Ureter (tissue), 1 donor: ENCODE measurements around the gene AMN1. TPM values are rescaled to one million over a fixed set of nuclear protein-coding genes. Genes with fewer than 3 reads are reported as not detected.
"Not testable (repeated sequence)": the region's sequence is repeated elsewhere in the genome, so short reads cannot be mapped to it uniquely, and the experiment has no call there.

Source experiments
- DNase-seq: peaks from one replicate; pipeline ENCODE4 v3.0.0-alpha.2; 2020; ENCODE audit warnings: low spot score
- total RNA-seq: library from RNA; stranded (reverse); gene quantifications from one replicate; pipeline ENCODE4 v1.2.4, GENCODE V29; 2023
- donor health status: DM: yes; HTN: yes; CAD: no.

Gene AMN1
- total RNA-seq, 1 donor from 2014 or later: 16.6 TPM

DNA sequence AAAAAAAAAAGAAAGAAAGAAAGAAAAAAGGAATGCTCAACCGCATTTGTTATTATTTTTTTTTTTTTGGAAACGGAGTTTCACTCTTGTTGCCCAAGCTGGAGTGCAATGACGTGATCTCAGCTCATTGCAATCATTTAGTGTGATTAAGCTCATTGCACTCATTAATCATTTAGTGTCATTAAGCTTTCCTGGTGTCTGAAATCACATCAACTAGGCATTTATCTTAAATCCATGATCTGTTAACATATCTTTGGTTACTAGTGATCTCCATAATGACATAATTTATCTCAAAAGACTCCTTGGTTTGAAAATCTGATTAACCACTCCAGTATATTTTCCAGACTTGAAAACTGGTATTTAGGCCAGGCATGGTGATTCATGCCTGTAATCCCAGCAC is 43.0 kb downstream of the AMN1 start:
- no peak for DNase-seq

DNA sequence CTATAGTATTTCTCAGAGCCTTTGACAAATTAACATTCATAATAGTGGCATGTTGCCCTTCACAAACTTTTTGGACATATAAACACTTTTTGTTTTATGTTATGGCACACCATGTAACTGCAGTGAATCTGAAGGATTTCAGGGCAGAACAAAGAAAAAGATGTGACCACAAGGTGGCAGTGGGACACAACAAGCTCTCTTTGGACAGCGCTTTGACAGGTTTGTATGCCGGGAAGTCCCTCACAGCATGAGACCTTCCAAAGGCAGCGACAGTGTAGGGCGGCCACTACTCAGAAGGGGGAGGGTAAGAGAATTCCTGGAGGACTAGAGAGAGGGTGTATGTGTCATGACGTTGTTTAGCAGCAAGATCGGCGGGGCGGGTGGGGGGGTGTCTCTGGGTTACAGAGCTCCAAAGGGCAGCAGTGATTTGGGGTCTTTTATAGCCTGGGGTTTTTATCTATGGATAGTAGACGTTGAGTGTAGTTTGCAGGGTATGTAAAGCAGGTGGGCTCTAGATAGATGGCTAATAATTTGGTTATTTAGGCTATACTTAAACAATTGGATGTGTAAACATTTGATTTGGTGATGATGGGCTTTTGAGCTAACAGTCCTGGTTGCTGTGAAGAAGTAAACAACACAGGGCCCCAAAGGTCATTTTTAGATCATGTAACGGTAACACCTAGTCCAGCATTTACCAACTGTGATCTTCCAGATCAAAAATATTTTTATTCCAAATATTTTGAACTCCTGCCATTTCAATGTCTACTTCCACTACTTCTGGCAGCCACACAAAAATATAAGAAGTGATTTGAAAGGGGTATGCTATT is 46.5 kb downstream of the AMN1 start:
- DNase-seq: peak; percentile 54

DNA sequence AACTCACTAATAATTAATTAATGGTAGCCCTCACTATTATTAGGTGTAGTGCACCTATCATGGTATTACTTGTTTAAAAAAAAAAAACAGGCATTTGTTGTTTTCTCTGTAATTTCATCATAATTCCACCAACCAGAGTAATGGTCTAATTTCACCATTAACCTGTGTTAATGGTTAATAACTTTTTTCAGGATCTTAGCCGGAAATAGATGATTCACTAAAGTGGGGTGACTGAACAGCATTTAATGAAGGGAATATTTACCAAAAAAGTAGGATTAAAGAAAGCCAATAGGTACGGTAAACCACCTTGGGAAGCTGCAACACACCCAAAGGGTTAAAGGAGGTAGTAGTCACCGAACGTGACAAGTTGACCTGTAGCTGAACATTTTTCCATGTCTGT is 56.3 kb downstream of the AMN1 start:
- no peak for DNase-seq

DNA sequence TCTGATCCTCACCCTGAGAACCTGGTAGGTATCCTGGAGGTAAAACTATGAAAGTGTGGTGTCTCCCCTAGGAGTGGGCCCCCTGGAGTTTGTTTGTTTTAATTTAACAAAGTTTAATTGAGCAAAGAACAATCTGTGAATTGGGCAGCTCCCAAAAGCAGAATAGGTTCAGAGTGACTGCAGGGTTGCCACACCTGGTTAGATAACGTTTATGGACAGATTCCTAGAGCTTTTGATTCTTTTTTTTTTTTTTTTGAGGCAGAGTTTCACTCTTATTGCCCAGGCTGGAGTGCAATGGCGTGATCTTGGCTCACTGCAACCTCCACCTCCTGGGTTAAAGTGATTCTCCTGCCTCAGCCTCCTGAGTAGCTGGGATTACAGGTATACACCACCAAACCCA is 59.2 kb downstream of the AMN1 start:
- not testable (repeated sequence) for DNase-seq

DNA sequence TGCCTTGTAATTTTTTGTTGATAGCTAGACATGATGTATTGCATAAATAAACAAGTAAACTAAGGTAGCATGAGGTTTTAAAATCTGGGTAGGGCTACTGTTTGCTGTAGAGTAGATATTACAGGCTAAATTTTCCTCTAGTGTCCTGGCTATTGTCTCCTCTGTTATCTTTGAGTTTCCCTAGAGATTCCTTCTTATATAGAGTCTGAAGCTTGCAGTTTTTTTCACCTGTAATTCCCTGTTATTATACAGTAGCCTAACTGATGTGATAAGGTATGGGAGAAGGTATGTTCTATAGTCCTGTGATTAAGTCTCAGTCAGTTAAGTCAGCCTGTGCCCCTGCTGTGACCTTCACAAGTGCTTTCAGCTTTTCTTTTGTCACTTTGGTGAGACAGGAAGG is 59.8 kb downstream of the AMN1 start:
- DNase-seq: no peak

DNA sequence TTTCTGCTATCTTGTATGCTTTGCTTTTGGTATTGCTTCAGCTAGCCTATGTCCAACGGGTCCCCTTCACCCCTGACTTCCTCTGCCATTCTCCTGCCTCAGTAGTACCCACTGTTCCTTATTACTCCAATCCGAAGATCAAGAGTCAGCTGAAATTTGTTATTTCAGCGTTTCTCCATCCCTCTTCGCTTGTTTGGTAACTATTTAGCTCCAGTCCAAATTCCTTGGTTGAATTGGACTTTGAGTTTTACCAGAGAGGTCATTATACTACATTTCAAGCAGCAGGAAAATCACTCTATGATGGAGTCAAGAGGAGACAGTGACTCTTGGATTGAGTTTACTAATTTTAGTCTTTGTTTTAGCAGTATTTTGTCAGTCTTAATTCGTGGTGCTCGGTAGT is 64.8 kb downstream of the AMN1 start:
- DNase-seq: no peak

DNA sequence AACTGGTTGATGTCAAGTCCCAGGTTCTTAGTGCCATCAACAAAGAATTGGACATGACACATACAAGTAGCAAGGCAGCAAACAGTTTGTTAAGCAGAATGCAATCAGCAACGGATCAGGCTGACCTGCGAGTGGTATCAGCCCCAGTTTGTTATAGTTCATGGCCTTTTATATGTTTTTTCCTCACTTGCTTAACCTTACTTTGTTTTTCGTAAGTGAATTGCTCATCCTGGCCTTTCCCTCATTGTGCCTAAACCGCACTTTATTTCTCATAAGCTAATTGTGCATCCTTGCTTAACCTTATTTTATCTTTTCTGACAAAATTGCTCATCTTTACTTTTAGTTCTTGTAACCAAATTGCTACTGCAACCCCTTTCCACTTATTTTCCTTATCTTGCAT is 65.2 kb downstream of the AMN1 start:
- no peak for DNase-seq

DNA sequence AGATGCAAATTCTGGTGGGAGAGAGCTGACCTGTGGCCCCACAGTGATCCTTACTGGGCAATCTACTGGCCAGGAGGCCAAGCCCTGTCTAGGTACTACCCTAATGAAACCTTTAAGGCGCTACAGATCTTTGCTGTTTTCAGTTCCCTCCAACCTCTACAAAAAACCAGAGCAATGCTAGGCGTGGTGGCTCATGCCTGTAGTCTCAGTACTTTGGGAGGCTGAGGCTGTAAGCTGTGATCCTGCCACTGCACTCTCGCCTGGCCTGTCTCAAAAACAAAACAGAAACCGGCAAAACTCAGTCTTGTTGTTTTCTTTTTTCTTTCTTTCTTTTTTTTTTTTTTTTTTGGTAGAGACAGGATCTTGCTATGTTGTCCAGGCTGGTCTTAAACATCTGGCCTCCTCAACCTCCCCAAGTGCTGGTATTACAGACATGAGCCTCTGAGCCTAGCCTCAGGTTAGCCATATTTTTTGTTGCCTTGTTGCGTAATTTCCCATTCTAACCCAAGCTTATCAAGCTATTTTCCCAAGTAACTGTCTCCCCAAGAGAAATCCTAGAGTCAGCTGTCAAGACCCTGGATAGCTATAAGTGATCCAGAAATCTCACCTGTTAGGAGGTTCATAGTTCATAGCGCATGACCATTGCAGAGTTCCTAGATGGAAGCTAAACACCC is 66.5 kb downstream of the AMN1 start:
- no peak for DNase-seq

DNA sequence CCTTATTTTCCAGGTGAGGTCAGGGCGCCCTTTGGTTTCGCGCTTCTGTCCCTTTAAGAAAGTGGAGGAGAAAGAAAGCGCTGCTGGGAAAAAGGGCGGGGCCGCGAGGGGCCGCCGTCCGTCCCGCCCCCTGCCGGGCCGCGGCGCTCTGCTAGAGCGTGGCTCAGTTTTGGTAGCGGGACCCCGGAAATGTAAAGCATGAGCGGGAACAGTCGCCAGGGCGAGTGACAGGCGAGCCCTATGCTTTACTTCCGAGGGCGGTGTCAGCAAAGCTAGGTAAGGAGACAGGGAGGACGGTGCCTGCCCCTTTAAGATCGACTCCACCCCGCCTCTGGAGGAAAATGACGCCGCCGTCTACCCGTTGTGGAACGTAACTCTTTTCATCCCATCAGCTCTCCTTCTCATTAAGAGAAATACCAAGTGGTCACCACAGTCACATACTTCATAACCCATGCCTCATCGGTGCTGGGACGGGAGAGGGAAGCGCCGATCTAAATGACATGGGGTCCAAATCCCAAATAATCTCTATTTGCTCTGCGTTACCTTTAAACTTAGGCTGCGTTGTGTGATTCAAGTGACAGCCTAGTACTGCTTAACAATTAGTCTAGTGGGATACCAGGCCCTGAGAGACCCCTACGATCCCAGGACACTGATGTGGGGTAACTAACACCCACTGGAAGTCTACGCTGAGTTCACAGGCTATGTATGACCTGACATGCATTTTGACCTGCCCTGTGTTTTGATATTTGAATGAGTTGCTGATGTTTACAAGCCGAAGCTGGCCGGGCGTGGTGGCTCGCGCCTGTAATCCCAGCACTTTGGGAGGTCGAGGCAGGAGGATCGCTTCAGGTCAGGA is 69.5 kb downstream of the AMN1 start, which contains the start of gene ETFBKMT:
Gene ETFBKMT, plus strand, starts transcription at position 602 of the 856 bp plus-strand sequence. CDS start 2,266 bp downstream, outside the sequence.
- DNase-seq: peak; percentile 92

DNA sequence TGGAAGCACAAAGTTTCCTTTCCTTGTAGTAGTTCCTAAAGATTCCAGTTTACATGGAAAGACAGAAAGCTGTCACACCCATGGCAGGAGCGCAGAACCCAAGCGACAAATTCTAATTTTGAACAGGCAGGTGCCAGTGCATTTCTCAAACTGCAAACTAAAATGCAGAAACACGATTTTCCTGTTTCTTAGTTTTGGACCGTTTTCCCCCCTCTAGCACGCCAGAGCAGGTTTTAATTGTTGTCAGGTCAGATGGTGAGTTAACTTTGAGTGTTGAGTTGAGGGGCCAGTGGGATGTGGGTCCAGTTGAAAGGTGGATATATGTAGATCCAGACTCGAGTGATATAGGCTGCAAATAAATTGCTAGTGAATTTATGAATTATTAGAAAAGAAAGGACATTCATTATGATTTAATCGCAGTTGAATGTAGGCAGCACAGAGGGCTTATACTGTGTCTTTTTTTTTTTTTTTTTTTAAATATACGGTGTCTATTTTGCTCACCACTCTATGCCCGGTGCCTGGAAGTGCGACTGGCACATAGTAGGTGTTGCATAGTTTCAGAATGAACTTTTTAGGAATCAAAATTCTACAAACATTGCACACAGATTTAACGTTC is 70.2 kb downstream of the AMN1 start:
- no peak for DNase-seq

DNA sequence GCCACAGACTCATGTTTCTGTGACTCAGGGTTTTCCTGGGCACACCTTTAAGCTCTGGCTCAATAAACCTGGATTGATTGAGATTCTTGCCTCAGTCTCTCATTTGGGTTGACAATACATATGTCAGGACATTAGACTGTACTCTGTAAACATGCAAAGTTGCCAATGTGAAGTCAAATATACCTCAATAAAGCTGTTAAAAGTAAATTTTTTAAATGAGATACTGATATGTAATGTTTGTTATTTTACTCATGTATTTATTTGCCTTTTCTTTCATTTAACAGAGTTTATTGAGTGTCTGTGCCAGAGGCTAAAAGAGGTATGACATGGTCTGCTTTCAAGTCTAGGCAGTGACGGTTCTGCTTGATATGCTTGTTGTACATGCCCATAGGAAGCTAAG is 73.0 kb downstream of the AMN1 start:
- no peak for DNase-seq

DNA sequence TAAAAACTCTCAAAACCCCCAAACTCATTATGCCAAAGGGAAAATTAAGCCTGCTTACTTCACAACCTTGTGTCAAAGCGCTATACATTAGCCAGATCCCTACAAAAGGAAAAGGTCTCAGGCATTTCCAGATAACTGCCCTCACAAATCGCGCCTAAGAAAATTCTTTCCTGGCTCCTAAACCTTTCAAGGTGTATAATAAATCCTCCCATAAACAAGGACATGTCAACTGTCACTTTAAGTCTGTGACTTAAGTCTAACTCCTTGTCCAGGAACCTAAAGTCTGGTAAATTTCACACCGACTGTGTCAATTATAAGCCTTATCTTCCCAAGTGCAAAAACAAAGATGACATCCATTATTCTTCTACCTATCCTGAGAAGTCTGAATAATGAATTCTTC is 73.6 kb downstream of the AMN1 start:
- no peak for DNase-seq

DNA sequence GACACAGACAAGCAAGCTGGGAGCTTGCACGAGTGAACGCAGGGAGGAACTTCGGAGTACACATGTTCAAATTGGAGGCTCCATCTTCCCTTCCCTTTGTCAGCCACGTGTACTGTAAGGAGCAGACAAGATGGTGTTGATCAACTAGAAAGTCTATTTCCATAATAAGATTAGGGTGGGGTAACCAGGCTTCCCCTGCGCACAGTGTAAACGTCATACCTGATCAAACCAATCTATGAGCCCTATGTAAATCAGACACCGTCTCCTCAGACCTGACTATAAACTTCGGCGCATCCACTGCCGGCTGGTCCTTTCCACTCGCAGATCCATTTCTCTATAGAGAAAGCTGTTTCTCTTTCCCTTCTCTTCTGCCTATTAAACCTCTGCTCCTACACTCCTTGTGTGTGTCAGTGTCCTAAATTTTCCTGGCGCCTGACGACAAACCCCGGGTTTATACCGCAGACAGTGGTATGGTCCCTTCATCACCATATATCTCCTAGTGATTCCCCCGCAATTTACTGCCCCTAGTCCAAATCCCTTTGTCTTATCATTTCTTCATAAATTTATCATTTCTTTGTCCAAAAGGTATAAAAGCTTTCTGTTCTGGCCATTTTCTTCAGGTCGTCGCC is 76.8 kb downstream of the AMN1 start:
- peak; percentile 19 for DNase-seq

DNA sequence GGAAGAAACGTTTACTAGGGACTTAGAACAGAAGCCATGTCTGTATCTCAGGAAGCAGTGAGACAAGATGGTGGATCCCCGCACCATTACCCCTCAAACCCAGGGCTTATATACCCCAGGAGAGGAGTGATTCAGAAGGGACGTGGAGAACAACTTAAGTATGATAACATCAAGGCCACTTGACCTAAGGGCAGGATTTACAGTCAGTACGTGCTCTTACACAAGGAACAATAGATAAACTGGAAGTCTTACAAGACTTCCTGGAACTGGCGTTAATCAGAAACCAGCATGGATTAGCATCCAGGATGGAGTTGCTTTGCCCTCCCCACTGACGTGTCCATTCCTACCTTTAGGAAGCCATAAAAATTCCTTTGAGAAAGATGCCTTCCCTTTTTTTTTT is 77.9 kb downstream of the AMN1 start:
- DNase-seq: peak; percentile 26

DNA sequence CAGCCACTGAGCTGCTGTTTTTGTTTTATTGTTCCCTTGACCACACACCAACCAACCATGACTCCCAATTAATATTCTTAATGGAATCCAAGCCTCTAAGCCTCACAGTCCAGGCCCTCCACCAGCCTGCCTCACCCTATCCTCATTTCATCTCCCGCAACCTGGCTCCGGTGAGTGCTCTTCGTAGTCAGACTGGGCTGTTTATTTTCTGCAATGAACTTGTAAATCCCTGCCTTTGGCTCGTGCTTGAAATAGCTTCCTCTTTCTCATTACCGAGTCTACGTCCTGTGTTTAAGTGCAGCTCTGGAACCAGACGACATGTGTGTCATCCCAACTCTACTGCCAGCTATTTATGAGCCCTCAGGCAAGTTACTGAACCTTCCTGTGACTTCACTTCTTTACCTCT is 81.7 kb downstream of the AMN1 start:
- no peak for DNase-seq

DNA sequence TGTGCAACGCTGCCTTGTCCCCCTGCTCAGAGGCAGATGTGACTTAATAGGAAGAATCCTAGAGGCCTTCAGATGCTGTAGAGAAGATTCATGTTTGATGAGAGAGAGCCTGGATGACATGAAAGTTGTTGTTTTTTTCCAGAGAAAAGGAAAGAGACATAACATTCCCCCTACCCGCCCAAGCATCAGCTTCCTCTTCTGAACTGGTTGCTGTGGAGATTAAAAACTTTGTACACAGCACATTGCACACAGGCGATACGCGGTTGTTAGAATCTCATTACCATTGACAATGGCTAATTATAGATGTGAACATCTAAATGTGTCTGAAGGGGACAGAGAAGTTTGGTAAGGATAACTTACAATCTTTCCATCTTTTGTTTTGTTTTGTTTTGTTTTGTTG is 82.9 kb downstream of the AMN1 start:
- no peak for DNase-seq

DNA sequence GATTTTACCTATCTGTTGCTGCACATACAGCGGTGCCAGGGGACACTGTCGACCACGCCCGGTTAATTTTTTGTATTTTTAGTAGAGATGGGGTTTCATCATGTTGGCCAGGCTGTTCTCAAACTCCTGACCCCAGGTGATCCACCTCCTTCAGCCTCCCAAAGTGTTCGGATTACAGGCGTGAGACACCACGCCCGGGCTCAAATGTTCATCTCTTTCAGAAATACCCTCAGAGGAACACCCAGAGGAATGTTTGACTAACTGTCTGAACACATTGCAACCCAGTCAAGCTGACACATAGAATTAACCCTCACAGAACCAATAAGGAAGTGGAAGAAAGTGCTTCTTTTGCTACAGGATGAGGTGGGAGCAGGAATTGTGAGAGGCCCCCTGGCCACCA is 84.3 kb downstream of the AMN1 start:
- no peak for DNase-seq

DNA sequence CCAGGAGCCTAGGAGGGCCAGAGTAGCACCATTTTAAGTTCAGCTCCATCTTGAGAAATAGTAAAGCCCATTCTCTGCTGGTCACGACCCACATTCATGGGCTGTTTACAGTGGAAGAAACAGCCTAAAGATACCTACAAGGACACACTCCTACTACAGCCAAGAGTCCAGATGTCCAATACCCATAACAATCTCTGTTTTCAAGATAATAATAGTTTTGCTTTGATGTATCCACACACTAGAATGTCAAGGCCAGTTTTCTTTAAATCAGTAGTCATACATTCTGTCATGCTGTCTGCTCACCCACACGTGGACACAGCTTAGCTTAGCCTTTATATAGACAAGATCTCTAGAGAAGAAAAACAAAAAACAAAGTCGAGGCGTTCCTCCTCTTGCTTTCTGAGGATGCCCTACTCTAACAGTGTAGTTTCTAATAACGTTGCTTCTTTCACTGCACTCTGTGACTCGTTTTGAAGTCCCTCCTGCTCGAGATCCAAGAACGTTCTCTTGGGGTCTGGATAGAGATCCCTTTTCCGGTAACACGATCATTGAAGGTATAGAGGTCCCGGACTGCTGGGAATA is 87.2 kb downstream of the AMN1 start:
- DNase-seq: no peak

DNA sequence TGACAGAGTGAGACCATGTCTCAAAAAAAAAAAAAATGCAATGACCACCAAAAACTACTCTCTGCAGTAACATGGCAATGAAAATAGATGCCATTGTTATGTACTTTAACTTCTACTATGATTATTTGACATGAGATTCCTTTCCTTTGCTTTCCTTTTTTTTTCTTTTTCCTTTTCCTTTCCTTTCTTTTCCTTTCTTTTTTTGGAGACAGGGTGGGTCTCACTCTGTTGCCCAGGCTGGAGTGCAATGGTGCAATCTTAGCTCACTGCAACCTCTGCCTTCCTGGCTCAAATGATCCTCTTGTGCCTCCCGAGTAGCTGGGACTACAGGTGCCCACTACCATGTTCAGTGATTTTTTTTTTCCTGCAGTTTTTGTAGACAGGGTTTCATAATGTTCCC is 94.2 kb downstream of the AMN1 start:
- no peak for DNase-seq

DNA sequence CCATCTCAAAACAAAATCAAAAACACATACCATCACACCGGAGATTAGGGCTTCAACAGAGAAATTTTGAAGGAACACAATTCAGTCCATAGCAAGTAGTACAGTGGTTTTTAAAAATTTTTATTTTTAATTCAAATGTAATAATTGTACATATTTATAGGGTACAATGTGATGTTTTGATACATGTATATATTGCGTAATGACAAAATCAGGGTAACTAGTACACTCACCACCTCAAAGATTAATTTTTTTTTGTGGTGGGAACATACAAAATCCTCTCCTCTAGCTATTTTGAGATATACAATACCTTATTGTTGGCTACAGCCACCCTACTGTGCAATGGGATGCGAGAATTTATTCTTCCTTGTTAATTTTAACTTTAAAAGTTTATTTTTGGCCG is 95.4 kb downstream of the AMN1 start:
- no peak for DNase-seq

DNA sequence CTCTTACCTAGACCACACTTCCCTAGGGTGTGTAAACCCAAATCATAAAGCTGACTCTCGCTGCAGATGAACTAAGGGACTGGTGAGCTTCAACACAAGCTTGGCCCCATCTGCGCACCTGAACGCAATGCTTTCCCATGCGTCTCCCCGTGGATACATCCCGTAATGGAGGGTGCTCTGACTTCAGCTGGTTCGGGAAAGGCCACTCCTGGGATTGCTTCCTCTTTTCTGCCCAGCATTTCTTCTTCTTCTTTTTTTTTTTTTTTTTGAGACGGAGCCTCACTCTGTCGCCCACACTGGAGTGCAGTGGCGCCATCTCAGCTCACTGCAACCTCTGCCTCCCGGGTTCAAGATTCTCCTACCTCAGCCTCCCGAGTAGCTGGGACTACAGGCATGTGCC is 97.0 kb downstream of the AMN1 start:
- no peak for DNase-seq
